H9 (cell line): ENCODE results near the gene FBLN1. TPM values are rescaled to one million over a fixed set of nuclear protein-coding genes. Genes with fewer than 3 reads are reported as not detected.

Source experiments
- DNase-seq: peaks from one replicate; pipeline ENCODE4 v3.0.0-alpha.2; 2017
- H2AFZ ChIP-seq: one replicate; pipeline ENCODE4 v1.6.1; 2013; ENCODE audit warnings: mild to moderate bottlenecking, low read length, control low read depth, moderate library complexity
- H2AK5ac ChIP-seq: 2 replicates; pipeline ENCODE4 v1.6.1; 2013; ENCODE audit warnings: low read length, control low read depth, mixed read lengths; ENCODE audit not compliant: insufficient read length
- H2BK120ac ChIP-seq: one replicate; pipeline ENCODE4 v1.6.1; 2013; ENCODE audit warnings: low read depth, mild to moderate bottlenecking, low read length, control low read depth, inconsistent platforms; ENCODE audit not compliant: poor library complexity, severe bottlenecking
- H2BK12ac ChIP-seq: 2 replicates; pipeline ENCODE4 v1.6.1; 2013; ENCODE audit warnings: low read length, control low read depth, mixed read lengths, low read depth; ENCODE audit not compliant: insufficient read length
- H2BK15ac ChIP-seq: 2 replicates; pipeline ENCODE4 v1.6.1; 2013; ENCODE audit warnings: low read depth, low read length, control low read depth
- H2BK20ac ChIP-seq: one replicate; pipeline ENCODE4 v1.6.1; 2013; ENCODE audit warnings: low read depth, mild to moderate bottlenecking, low read length, control low read depth, inconsistent platforms; ENCODE audit not compliant: poor library complexity, severe bottlenecking
- H2BK5ac ChIP-seq: 2 replicates; pipeline ENCODE4 v1.6.1; 2013; ENCODE audit warnings: low read length, control low read depth, mixed read lengths; ENCODE audit not compliant: insufficient read length
- H3K14ac ChIP-seq: 2 replicates; pipeline ENCODE4 v1.6.1; 2013; ENCODE audit warnings: low read length, control low read depth; ENCODE audit not compliant: insufficient read depth
- H3K18ac ChIP-seq: 2 replicates; pipeline ENCODE4 v1.6.1; 2013; ENCODE audit warnings: low read depth, mild to moderate bottlenecking, mixed read lengths, low read length, control low read depth; ENCODE audit not compliant: insufficient read length
- H3K23ac ChIP-seq: 2 replicates; pipeline ENCODE4 v1.6.1; 2013; ENCODE audit warnings: low read length, control low read depth, mixed read lengths, low read depth; ENCODE audit not compliant: insufficient read length
- H3K23me2 ChIP-seq: 2 replicates; pipeline ENCODE4 v1.6.1; 2013; ENCODE audit warnings: low read depth, mild to moderate bottlenecking, mixed read lengths, low read length, control low read depth; ENCODE audit not compliant: insufficient read length, poor library complexity, severe bottlenecking
- H3K27ac ChIP-seq: 2 replicates; pipeline ENCODE4 v1.5.1; 2013; ENCODE audit warnings: low read length, control low read depth, mixed read lengths, low read depth; ENCODE audit not compliant: insufficient read length
- H3K27me3 ChIP-seq: 2 replicates; pipeline ENCODE4 v1.6.1; 2013; ENCODE audit warnings: low read length, control low read depth, inconsistent platforms; ENCODE audit not compliant: insufficient read depth
- H3K4ac ChIP-seq: 2 replicates; pipeline ENCODE4 v1.6.1; 2013; ENCODE audit warnings: low read depth, mild to moderate bottlenecking, control low read depth, inconsistent platforms, low read length, moderate library complexity
- H3K4me1 ChIP-seq: 2 replicates; pipeline ENCODE4 v1.6.1; 2013; ENCODE audit warnings: low read length, control low read depth, inconsistent platforms; ENCODE audit not compliant: insufficient read depth
- H3K4me2 ChIP-seq: 2 replicates; pipeline ENCODE4 v1.6.1; 2013; ENCODE audit warnings: low read length, control low read depth, mixed read lengths; ENCODE audit not compliant: insufficient read length, insufficient read depth
- H3K56ac ChIP-seq: 2 replicates; pipeline ENCODE4 v1.6.1; 2013; ENCODE audit warnings: low read depth, mild to moderate bottlenecking, mixed read lengths, low read length, control low read depth; ENCODE audit not compliant: insufficient read length
- H3K79me1 ChIP-seq: 2 replicates; pipeline ENCODE4 v1.6.1; 2013; ENCODE audit warnings: low read depth, mild to moderate bottlenecking, moderate library complexity, low read length, control low read depth, inconsistent platforms; ENCODE audit not compliant: insufficient read depth, poor library complexity, severe bottlenecking
- H3K79me2 ChIP-seq: 2 replicates; pipeline ENCODE4 v1.6.1; 2013; ENCODE audit warnings: low read length, control low read depth, inconsistent platforms; ENCODE audit not compliant: insufficient read depth
- H3K9ac ChIP-seq: 2 replicates; pipeline ENCODE4 v1.6.1; 2013; ENCODE audit warnings: low read length, control low read depth, mixed read lengths; ENCODE audit not compliant: insufficient read length; ENCODE audit errors: extremely low read depth
- H3K9me3 ChIP-seq: one replicate; pipeline ENCODE4 v1.6.1; 2013; ENCODE audit warnings: low read depth, low read length, inconsistent platforms; ENCODE audit not compliant: control insufficient read depth
- H3T11ph ChIP-seq: one replicate; pipeline ENCODE4 v1.6.1; 2013; ENCODE audit warnings: mild to moderate bottlenecking, low read length, control low read depth, inconsistent platforms
- H4K20me1 ChIP-seq: one replicate; pipeline ENCODE4 v1.6.1; 2013; ENCODE audit not compliant: control insufficient read depth, insufficient read length, insufficient read depth
- H4K5ac ChIP-seq: 2 replicates; pipeline ENCODE4 v1.6.1; 2013; ENCODE audit warnings: low read depth, mild to moderate bottlenecking, mixed read lengths, low read length, control low read depth; ENCODE audit not compliant: insufficient read length
- H4K8ac ChIP-seq: replicated peaks from 2 replicates; pipeline ENCODE4 v1.6.1; 2013; ENCODE audit warnings: low read length, control low read depth, mixed read lengths, low read depth; ENCODE audit not compliant: insufficient read length
- H4K91ac ChIP-seq: 2 replicates; pipeline ENCODE4 v1.6.1; 2013; ENCODE audit warnings: low read depth, mild to moderate bottlenecking, moderate library complexity, mixed read lengths, low read length, control low read depth; ENCODE audit not compliant: insufficient read length
- H3K27ac Mint-ChIP-seq, 3 experiments: 2 replicates in 2 of 3; 3 replicates in 1 of 3; pipeline ENCODE4 v1.8.0; 2020 to 2021; ENCODE audit warnings: mixed read lengths in 3 of 3, mild to moderate bottlenecking in 1 of 3, moderate library complexity in 1 of 3
- H3K27me3 Mint-ChIP-seq: 2 replicates; pipeline ENCODE4 v1.8.0; 2021; ENCODE audit warnings: low read depth, mild to moderate bottlenecking, moderate library complexity, mixed read lengths
- H3K36me3 Mint-ChIP-seq, 3 experiments: 2 replicates in 2 of 3; 3 replicates in 1 of 3; pipeline ENCODE4 v1.8.0; 2020 to 2021; ENCODE audit warnings: low read depth in 3 of 3, mixed read lengths in 3 of 3; ENCODE audit not compliant: insufficient read depth in 1 of 3
- H3K4me1 Mint-ChIP-seq, 2 experiments: 2 replicates each; pipeline ENCODE4 v1.8.0; 2020; ENCODE audit warnings: mixed read lengths in 2 of 2
- H3K4me3 Mint-ChIP-seq, 2 experiments: 2 replicates in 1 of 2; 3 replicates in 1 of 2; pipeline ENCODE4 v1.8.0; 2020 to 2021; ENCODE audit warnings: mild to moderate bottlenecking in 2 of 2, mixed read lengths in 2 of 2, moderate library complexity in 1 of 2
- H3K9me3 Mint-ChIP-seq, 2 experiments: 2 replicates in 1 of 2; 3 replicates in 1 of 2; pipeline ENCODE4 v1.8.0; 2020; ENCODE audit warnings: mild to moderate bottlenecking in 2 of 2, mixed read lengths in 2 of 2, moderate library complexity in 1 of 2
- CTCF ChIP-seq: fragments of 200-600 bp; sonication (generic); conservative IDR thresholded peaks from 3 replicates; pipeline ENCODE4 v1.8.0; 2021; ENCODE audit warnings: antibody characterized with exemption, mild to moderate bottlenecking
- WGBS: extraction: QIAGEN DNeasy Blood & Tissue Kit; methylation state at CpG from one replicate; pipeline ENCODE4 v1.1.7; 2013; ENCODE audit warnings: missing lambda C conversion rate, low lambda C conversion rate, mixed read lengths; ENCODE audit not compliant: insufficient read length; ENCODE audit errors: extremely low coverage; 5-methylcytosine and 5-hydroxymethylcytosine counted together
- total RNA-seq: library from RNA; stranded (reverse); gene quantifications from 2 replicates; pipeline ENCODE4 v1.2.1, GENCODE V29; 2021

FBLN1 gene
- total RNA-seq, 1 experiment from 2014 or later, result 140 TPM

GRCh38 chr22:45458532-45458931 is 44.2 kb upstream of the FBLN1 start:
- Histone ChIP-seq H3T11ph (no peak overlapping the region), H3K4me1 (no peaks in the 10 kb centered on the region), H2AFZ (no peak overlapping the region), H3K23me2 (no peaks in the 10 kb centered on the region), H3K27ac (no peak overlapping the region), H3K79me2 (no peaks in the 10 kb centered on the region), H3K79me1 (no peaks in the 10 kb centered on the region), H4K5ac (no peak overlapping the region), H4K8ac (no peak overlapping the region), H3K23ac (no peak overlapping the region), H3K9me3 (no peaks in the 10 kb centered on the region), H4K20me1 (no peaks in the 10 kb centered on the region), H3K9ac (no peak overlapping the region), H2BK20ac (no peak overlapping the region), H3K27me3 (no peaks in the 10 kb centered on the region), H3K4ac (no peak overlapping the region), H2AK5ac (no peak overlapping the region), H2BK120ac (no peak overlapping the region), H2BK5ac (no peak overlapping the region), H2BK15ac (no peak overlapping the region), H3K4me2 (no peak overlapping the region), H3K56ac (no peak overlapping the region), H3K14ac (no peak overlapping the region), H3K18ac (no peak overlapping the region), H4K91ac (no peak overlapping the region), H2BK12ac (no peak overlapping the region)
- Mint-ChIP-seq H3K9me3 (peaks cover 3 to 10% of the 10 kb centered on the region in 2 experiments), H3K27me3 (peaks cover 3% of the 10 kb centered on the region; the same call in 1 of the 2 replicates), H3K27ac (no peak overlapping the region), H3K4me1 (peaks cover 2 to 6% of the 10 kb centered on the region in 2 experiments; a peak in 2 of 4 replicates), H3K4me3 (no peak overlapping the region), H3K36me3 (peaks cover 0 to 4% (median 2%) of the 10 kb centered on the region in 3 experiments; a peak in 2 of 7 replicates)
- no peak for DNase-seq
- TF ChIP-seq CTCF, result no peak
- no CpG with 5 or more reads among the region's 13 CpGs for WGBS
